ENCODE data around the gene SCARB1.

SCARB1 gene

GRCh38 chr12:124770728-124771127 is 92.9 kb downstream of the SCARB1 start:
- DNase-seq = no peak

GRCh38 chr12:124769881-124770512 is 93.7 kb downstream of the SCARB1 start:
- no peak for DNase-seq

- no peak for DNase-seq
Observed at GRCh38 chr12:124769163-124769530, 94.5 kb downstream of the SCARB1 start.

- no peak for DNase-seq
Observed at GRCh38 chr12:124768452-124769162, 95.1 kb downstream of the SCARB1 start.

GRCh38 chr12:124767066-124767821 is 96.4 kb downstream of the SCARB1 start:
- DNase-seq = peak; percentile 82

- no peak for DNase-seq
Observed at GRCh38 chr12:124766727-124767065, 97.0 kb downstream of the SCARB1 start.

GRCh38 chr12:124765581-124766489 is 97.8 kb downstream of the SCARB1 start:
- DNase-seq = no peak

- DNase-seq = no peak
Observed at GRCh38 chr12:124764870-124765580, 98.6 kb downstream of the SCARB1 start.

GRCh38 chr12:124764451-124764850 is 99.2 kb downstream of the SCARB1 start:
- DNase-seq = peak; percentile 40

GRCh38 chr12:124763594-124763979 is 100.1 kb downstream of the SCARB1 start:
- no peak for DNase-seq

GRCh38 chr12:124762791-124763593 is 100.7 kb downstream of the SCARB1 start:
- no peak for DNase-seq

GRCh38 chr12:124762384-124762783 is 101.3 kb downstream of the SCARB1 start:
- no peak for DNase-seq

- no peak for DNase-seq
Observed at GRCh38 chr12:124761871-124762270, 101.8 kb downstream of the SCARB1 start.

- no peak for DNase-seq
Observed at GRCh38 chr12:124761056-124761455, 102.6 kb downstream of the SCARB1 start.

GRCh38 chr12:124760560-124760959 is 103.1 kb downstream of the SCARB1 start:
- no peak for DNase-seq

GRCh38 chr12:124759841-124760503 is 103.7 kb downstream of the SCARB1 start:
- no peak for DNase-seq

- DNase-seq = no peak
Observed at GRCh38 chr12:124758266-124759220, 105.1 kb downstream of the SCARB1 start.

- no peak for DNase-seq
Observed at GRCh38 chr12:124757329-124757728, 106.3 kb downstream of the SCARB1 start.

GRCh38 chr12:124756760-124757159 is 106.9 kb downstream of the SCARB1 start:
- no peak for DNase-seq

GRCh38 chr12:124756166-124756565 is 107.5 kb downstream of the SCARB1 start:
- DNase-seq = no peak

Measured in activated CD4-positive, alpha-beta T cell treated with anti-CD3 and anti-CD28 coated beads, Interleukin-10, Interleukin-2, amounts not matched to agents 100 ng/mL and 50 ng/mL, durations not matched to agents 16 hours and 8 hours (primary cell).